HepG2 (cell line): ENCODE data around the gene RIMS3. TPM values are rescaled to one million over a fixed set of nuclear protein-coding genes. Genes with fewer than 3 reads are reported as not detected.

Source experiments
- DPF2 ChIP-seq: sonication (generic); formaldehyde crosslinking; IDR thresholded peaks from 2 replicates; pipeline ENCODE4 v1.4.0; 2020; ENCODE audit warnings: mild to moderate bottlenecking, low read depth, missing genetic modification reagents, borderline replicate concordance
- ETV5 ChIP-seq: IDR thresholded peaks from 2 replicates; pipeline ENCODE4 v1.6.1; 2018; ENCODE audit warnings: missing biosample characterization, missing genetic modification reagents, inconsistent platforms, borderline replicate concordance
- HIVEP1 ChIP-seq: sonication (generic); formaldehyde crosslinking; IDR thresholded peaks from 2 replicates; pipeline ENCODE4 v1.4.0; 2020; ENCODE audit warnings: mild to moderate bottlenecking, missing genetic modification reagents
- HNRNPK ChIP-seq: fragments of 200-400 bp; formaldehyde crosslinking; IDR thresholded peaks from 2 replicates; pipeline ENCODE4 v1.6.1; 2018; ENCODE audit warnings: low read length, low read depth, moderate library complexity, mild to moderate bottlenecking; ENCODE audit not compliant: poor library complexity, severe bottlenecking
- MAFG ChIP-seq: sonication (generic); formaldehyde crosslinking; IDR thresholded peaks from 2 replicates; pipeline ENCODE4 v1.5.1; 2020; ENCODE audit warnings: mild to moderate bottlenecking, missing genetic modification reagents
- NR1H2 ChIP-seq: sonication (generic); formaldehyde crosslinking; IDR thresholded peaks from 2 replicates; pipeline ENCODE4 v1.8.1; 2022; ENCODE audit warnings: low read depth, missing genetic modification reagents, borderline replicate concordance
- NR2C2 ChIP-seq: sonication (generic); formaldehyde crosslinking; IDR thresholded peaks from 2 replicates; pipeline ENCODE4 v1.4.0; 2020; ENCODE audit warnings: missing genetic modification reagents, mild to moderate bottlenecking, moderate library complexity, borderline replicate concordance
- POLR2G ChIP-seq: fragments of 200-400 bp; formaldehyde crosslinking; IDR thresholded peaks from 2 replicates; pipeline ENCODE4 v1.6.1; 2018; ENCODE audit warnings: mild to moderate bottlenecking, low read depth, low read length, moderate library complexity
- RFX5 ChIP-seq: IDR thresholded peaks from 2 replicates; pipeline ENCODE4 v1.6.1; 2011; ENCODE audit warnings: low read depth, low read length, improper control_type of control experiment
- SALL1 ChIP-seq: sonication (generic); formaldehyde crosslinking; IDR thresholded peaks from 2 replicates; pipeline ENCODE4 v1.8.0; 2022; ENCODE audit warnings: mild to moderate bottlenecking, missing genetic modification reagents
- TGIF2 ChIP-seq: IDR thresholded peaks from 2 replicates; pipeline ENCODE4 v1.6.1; 2016; ENCODE audit warnings: control low read depth, missing compliant biosample characterization
- ZFP36L2 ChIP-seq: sonication (generic); formaldehyde crosslinking; IDR thresholded peaks from 2 replicates; pipeline ENCODE4 v1.4.0; 2020; ENCODE audit warnings: missing genetic modification reagents
- ZNF432 ChIP-seq: sonication (generic); formaldehyde crosslinking; IDR thresholded peaks from 2 replicates; pipeline ENCODE4 v1.5.0; 2020; ENCODE audit warnings: missing genetic modification reagents, mild to moderate bottlenecking, borderline replicate concordance
- ZNF468 ChIP-seq: sonication (generic); formaldehyde crosslinking; IDR thresholded peaks from 2 replicates; pipeline ENCODE4 v1.8.0; 2022; ENCODE audit warnings: mild to moderate bottlenecking, moderate library complexity, missing genetic modification reagents
- ZNF510 ChIP-seq: sonication (generic); formaldehyde crosslinking; IDR thresholded peaks from 2 replicates; pipeline ENCODE4 v1.4.0; 2020; ENCODE audit warnings: low read depth, mild to moderate bottlenecking, missing genetic modification reagents
- ZNF879 ChIP-seq: sonication (generic); formaldehyde crosslinking; IDR thresholded peaks from 2 replicates; pipeline ENCODE4 v1.8.1; 2023; ENCODE audit warnings: missing genetic modification reagents
- ZNF883 ChIP-seq: sonication (generic); formaldehyde crosslinking; IDR thresholded peaks from 2 replicates; pipeline ENCODE4 v1.5.1; 2020; ENCODE audit warnings: mild to moderate bottlenecking, missing genetic modification reagents; ENCODE audit errors: not compliant biosample characterization
- ZXDC ChIP-seq: sonication (generic); formaldehyde crosslinking; IDR thresholded peaks from 2 replicates; pipeline ENCODE4 v1.5.0; 2020; ENCODE audit warnings: mild to moderate bottlenecking, missing genetic modification reagents
- polyA plus RNA-seq, 8 experiments: library from polyadenylated mRNA; depleted of rRNA in 3 of 8; stranded (reverse) in 7 of 8; unstranded in 1 of 8; fragments of >200 nt; fragmentation: Illumina TruSeq in 4 of 8; extraction: Trizol in 4 of 8; gene quantifications; 2 replicates each; pipeline versions ENCODE4 v1.2.1 to v1.2.3, GENCODE V29; 2011 to 2016; ENCODE audit warnings: low read depth in 4 of 8, missing spikeins in 1 of 8, mixed read lengths in 1 of 8; ENCODE audit not compliant: insufficient read depth in 1 of 8
- total RNA-seq, 5 experiments: library from RNA; depleted of rRNA; stranded (reverse); fragments of >200 nt; fragmentation: Illumina TruSeq; extraction: Trizol; gene quantifications; 2 replicates each; pipeline ENCODE4 v1.2.3, GENCODE V29; 2016; ENCODE audit warnings: low read depth in 1 of 5
- TF ChIP-seq, protein P1 (sequence below): sonication (generic); formaldehyde crosslinking; IDR thresholded peaks from 2 replicates; pipeline ENCODE4 v1.5.1; 2020; ENCODE audit warnings: missing genetic modification reagents, mild to moderate bottlenecking, borderline replicate concordance
- TF ChIP-seq, protein P2 (sequence below): sonication (generic); formaldehyde crosslinking; IDR thresholded peaks from 2 replicates; pipeline ENCODE4 v1.8.1; 2023; ENCODE audit warnings: mild to moderate bottlenecking, moderate library complexity, missing genetic modification reagents

RIMS3 gene
- total and polyA plus RNA-seq, 2 of the 13 experiments (the other 11 are each of a cell fraction or from before 2014, with no cell fraction given), result 2.1 to 5.4 TPM

- TF ChIP-seq, protein P1, sequence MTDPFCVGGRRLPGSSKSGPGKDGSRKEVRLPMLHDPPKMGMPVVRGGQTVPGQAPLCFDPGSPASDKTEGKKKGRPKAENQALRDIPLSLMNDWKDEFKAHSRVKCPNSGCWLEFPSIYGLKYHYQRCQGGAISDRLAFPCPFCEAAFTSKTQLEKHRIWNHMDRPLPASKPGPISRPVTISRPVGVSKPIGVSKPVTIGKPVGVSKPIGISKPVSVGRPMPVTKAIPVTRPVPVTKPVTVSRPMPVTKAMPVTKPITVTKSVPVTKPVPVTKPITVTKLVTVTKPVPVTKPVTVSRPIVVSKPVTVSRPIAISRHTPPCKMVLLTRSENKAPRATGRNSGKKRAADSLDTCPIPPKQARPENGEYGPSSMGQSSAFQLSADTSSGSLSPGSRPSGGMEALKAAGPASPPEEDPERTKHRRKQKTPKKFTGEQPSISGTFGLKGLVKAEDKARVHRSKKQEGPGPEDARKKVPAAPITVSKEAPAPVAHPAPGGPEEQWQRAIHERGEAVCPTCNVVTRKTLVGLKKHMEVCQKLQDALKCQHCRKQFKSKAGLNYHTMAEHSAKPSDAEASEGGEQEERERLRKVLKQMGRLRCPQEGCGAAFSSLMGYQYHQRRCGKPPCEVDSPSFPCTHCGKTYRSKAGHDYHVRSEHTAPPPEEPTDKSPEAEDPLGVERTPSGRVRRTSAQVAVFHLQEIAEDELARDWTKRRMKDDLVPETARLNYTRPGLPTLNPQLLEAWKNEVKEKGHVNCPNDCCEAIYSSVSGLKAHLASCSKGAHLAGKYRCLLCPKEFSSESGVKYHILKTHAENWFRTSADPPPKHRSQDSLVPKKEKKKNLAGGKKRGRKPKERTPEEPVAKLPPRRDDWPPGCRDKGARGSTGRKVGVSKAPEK, result no peak; the same call in 1 of the 2 replicates
- TF ChIP-seq ETV5 (CRISPR knock-in tag) (peak; percentile 24; the same call in 1 of the 2 replicates), TGIF2 (CRISPR knock-in tag) (no peak; the same call in 1 of the 2 replicates), ZNF883 (peak; percentile 90), ZFP36L2 (CRISPR knock-in tag) (no peak), POLR2G (peak; percentile 87), NR1H2 (CRISPR knock-in tag) (no peak), ZNF879 (0 out of 2 replicates have a peak, but pooled peaks have one; percentile 68), ZXDC (CRISPR knock-in tag) (no peak), RFX5 (no peak), HNRNPK (peak; percentile 89), ZNF432 (CRISPR knock-in tag) (no peak), MAFG (no peak), ZNF468 (peak; percentile 96), NR2C2 (CRISPR knock-in tag) (peak; percentile 83), HIVEP1 (CRISPR knock-in tag) (peak; percentile 34; the same call in 1 of the 2 replicates), SALL1 (CRISPR knock-in tag) (peak; percentile 90), DPF2 (CRISPR knock-in tag) (no peak), ZNF510 (CRISPR knock-in tag) (peak; percentile 80; the same call in 1 of the 2 replicates)
- TF ChIP-seq, protein P2, sequence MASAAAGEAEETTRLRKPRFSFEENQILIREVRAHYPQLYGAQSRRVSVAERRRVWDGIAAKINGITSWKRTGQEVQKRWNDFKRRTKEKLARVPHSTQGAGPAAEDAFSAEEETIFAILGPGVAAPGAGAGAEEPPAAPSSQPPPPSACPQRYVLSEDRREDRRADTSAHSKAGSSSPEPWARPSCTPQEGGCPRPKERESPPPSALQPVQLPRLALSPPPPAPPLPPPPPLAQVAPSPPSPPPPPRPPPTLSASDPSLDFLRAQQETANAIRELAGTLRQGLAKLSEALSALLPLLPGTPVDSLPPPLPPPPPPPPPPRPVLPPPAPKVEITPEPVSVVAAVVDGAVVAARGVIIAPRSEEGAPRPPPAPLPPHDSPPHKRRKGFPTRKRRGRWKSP, result peak; percentile 81
Measured at GRCh38 chr1:40691538-40692428, 26.3 kb upstream of the RIMS3 start, which contains the start of gene NFYC (continued).
